ENCODE results near the gene VAMP4.

DNA sequence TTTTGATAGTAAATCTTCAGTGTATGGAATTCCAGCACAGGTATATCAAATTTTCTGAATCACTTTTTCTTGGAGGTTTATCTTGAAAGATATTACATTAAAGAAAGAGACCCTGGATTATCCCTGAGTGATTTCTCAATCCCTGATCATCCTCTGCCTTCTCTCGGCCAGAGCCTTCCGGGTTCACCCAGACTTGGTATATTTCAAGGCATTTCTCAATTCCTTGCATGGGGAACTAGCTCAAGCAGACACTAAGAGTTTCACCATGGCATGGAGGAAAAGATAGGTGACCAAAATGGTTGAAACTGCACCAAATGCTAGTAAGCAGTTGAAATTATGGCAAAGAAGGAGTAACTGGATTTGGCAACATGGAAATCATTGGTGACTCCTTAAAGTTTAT is 5.7 kb downstream of the VAMP4 start:
- TF ChIP-seq, protein P1, sequence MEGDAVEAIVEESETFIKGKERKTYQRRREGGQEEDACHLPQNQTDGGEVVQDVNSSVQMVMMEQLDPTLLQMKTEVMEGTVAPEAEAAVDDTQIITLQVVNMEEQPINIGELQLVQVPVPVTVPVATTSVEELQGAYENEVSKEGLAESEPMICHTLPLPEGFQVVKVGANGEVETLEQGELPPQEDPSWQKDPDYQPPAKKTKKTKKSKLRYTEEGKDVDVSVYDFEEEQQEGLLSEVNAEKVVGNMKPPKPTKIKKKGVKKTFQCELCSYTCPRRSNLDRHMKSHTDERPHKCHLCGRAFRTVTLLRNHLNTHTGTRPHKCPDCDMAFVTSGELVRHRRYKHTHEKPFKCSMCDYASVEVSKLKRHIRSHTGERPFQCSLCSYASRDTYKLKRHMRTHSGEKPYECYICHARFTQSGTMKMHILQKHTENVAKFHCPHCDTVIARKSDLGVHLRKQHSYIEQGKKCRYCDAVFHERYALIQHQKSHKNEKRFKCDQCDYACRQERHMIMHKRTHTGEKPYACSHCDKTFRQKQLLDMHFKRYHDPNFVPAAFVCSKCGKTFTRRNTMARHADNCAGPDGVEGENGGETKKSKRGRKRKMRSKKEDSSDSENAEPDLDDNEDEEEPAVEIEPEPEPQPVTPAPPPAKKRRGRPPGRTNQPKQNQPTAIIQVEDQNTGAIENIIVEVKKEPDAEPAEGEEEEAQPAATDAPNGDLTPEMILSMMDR (IDR thresholded peaks at IDR 0.05): no peak
- TF ChIP-seq POLR2A (IDR thresholded peaks at IDR 0.05): no peak
